Testis (tissue), 2 donors: ENCODE data around the gene MANSC4.

ENCODE experiments used
- CTCF ChIP-seq, 3 experiments: fragments of 450-650 bp in 2 of 3; fragments of 200-600 bp in 1 of 3; sonication (generic) in 1 of 3; IDR thresholded peaks; one replicate each; pipeline ENCODE4 v1.5.1; 2016 to 2019; ENCODE audit warnings: antibody characterized with exemption in 3 of 3, mild to moderate bottlenecking in 2 of 3, moderate library complexity in 1 of 3
- POLR2A ChIP-seq: fragments of 450-650 bp; IDR thresholded peaks from one replicate; pipeline ENCODE4 v1.6.1; 2017; ENCODE audit warnings: antibody characterized with exemption, mild to moderate bottlenecking, moderate library complexity

- no peak for TF ChIP-seq CTCF (IDR thresholded peaks at IDR 0.05)
- no peak for TF ChIP-seq POLR2A
These were observed 48.2 kb upstream of the MANSC4 start for GRCh38 chr12:27828196-27828595.
